ENCODE data around the gene INAFM1.
"Not testable (repeated sequence)": the region's sequence is repeated elsewhere in the genome, so short reads cannot be mapped to it uniquely, and the experiment has no call there.

Gene INAFM1

DNA sequence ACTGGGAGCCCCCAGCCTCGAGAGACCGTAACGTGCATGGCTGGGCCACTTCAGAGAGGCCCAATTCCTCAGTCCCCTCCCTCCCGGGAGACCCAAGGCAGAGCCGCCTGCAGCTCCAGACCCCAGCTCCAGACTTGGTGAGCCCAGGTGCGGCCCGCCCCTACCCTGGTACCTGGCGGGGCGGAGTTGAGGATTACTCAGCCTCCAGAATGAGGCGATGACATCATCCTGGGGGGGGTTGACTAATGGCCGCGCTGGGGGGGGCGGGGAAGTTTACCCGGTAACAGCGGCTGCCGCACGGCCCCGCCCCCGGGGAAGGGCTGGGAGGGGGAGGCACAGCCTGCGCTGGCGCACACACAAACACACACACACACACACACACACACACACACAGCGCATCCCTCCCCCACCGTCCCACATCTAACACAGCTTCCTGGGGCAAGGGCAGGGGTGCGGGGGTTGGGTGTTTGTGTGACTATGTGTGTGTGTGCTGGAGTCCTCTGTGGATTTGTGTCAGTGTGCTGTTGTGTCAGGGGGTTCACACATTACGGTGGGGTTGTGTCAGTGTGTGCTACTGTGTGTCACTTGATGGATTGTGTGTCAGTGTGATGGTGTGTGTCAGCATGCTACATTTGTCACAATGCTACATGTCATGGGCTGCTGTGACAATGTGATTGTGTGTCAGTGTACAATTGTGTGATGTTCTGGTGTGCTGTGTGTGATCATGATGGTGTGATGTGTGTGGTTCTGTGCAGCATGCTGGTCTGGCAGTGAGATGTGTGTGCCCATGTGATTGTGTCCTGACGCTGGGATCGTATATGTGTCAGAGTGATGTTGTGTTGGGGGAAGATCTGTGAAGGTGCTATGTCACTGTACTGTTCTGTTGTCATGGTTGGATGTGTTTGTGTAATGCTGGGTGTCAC is 33.4 kb upstream of the INAFM1 start:
- peak; percentile 80 for DNase-seq (ENCODE audit: low read depth)

- no peak for DNase-seq (ENCODE audit: low read depth)
Observed at GRCh38 chr19:47241919-47242577, 32.6 kb upstream of the INAFM1 start.

DNA sequence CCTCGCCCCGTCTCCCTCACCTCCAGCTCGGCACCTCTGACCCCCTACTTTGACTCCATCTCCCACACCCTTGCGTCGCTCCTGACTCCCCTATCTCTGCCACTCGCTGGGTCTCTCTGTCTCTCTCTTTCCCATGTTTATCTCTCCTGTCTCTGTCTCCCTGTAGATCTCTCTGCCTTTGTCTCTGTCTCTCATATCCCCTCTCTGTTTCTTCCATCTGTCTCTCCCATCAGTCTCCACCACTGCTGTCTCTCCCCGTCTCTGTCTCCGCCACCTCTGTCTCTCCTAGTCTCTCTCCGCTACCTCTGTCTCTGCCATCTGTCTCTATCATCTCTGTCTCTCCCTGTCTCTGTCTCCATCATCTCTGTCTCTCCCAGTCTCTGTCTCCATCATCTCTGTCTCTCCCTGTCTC is 31.3 kb upstream of the INAFM1 start:
- no peak for DNase-seq (ENCODE audit: low read depth)

DNA sequence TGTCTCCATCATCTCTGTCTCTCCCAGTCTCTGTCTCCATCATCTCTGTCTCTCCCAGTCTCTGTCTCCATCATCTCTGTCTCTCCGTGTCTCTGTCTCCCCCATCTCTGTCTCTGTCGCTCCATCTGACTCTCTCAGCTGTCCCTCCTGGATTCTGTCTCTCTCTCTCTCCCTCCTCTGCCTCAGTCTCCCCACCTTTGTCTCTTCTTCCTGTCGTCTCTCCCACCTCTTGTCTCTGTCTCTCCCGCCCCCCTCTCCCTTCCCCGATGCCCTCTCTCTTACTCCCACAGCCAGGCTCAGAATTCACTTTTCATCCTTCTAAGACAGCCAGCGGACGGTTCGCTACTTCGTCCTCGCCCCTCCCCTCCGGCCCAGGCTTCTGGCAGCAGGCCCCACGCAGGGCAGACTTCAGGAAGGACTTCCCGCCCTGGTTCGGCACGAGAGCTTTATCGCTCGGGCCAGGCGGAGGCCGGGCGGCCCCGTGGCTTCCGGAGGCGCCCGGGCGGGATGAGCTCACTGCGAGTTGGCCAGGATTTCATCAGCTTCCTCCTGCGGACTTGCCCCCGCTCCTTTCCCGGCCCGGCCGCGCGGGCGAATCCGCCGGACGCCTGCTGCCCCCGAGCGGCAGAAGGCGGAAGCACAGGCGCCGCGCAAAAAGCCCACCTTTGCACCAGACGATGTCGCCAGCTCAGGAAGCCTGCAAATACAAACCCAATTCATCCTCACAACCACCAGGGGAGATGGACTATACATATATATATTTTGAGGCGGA is 30.7 kb upstream of the INAFM1 start:
- DNase-seq (ENCODE audit: low read depth): peak; percentile 88

GRCh38 chr19:47247308-47247990 is 27.2 kb upstream of the INAFM1 start:
- DNase-seq (ENCODE audit: low read depth): peak; percentile 75

- not testable (repeated sequence) for DNase-seq (ENCODE audit: low read depth)
Observed at GRCh38 chr19:47253016-47253415, 21.7 kb upstream of the INAFM1 start.

DNA sequence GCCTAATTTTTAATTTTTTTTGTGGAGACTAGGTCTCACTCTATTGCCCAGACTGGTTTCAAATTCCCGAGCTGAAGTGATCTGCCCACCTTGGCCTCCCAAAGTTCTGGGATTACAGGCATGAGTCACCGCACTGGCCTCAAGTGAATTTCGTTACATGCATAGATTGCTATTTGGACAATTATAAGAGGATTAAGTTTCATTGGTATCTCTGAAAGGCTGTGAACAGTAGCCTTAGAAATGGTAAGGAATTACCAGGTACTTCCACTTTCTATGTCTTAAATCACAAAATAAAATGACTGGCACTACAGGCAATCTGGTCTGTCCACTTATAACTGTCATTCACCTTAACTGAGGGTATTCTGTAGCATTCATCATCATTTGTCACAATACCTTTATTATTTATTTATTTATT is 21.2 kb upstream of the INAFM1 start:
- DNase-seq (ENCODE audit: low read depth): no peak

DNA sequence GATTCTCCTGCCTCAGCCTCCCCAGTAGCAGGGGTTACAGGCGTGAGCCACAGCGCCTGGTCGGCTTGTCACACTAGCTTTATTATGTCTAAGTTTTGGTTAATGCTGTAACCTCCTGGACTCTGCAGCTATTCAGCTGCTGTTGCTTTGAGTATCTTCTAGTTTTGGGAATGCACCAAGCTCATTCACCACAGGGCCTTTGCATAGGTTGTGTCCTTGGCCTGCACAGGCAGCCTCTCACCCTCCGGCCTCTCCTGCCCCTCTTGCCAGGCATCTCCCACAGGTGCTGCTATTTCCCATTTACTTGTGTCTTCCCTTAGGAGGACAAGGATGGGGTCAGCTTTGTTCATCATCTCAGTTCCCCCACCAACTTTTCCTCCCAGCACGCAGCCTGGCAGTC is 20.7 kb upstream of the INAFM1 start:
- no peak for DNase-seq (ENCODE audit: low read depth)

GRCh38 chr19:47255879-47256692 is 18.6 kb upstream of the INAFM1 start, which contains the start of gene CCDC9:
CCDC9 (plus strand) TSS chr19:47256525; CDS start chr19:47258401, 1,876 bp downstream.
- DNase-seq (ENCODE audit: low read depth): peak; percentile 89

GRCh38 chr19:47256693-47257410 is 17.8 kb upstream of the INAFM1 start:
- DNase-seq (ENCODE audit: low read depth): peak; percentile 99

GRCh38 chr19:47257411-47258169 is 17.1 kb upstream of the INAFM1 start:
- no peak for DNase-seq (ENCODE audit: low read depth)

GRCh38 chr19:47258434-47258833 is 16.3 kb upstream of the INAFM1 start:
- no peak for DNase-seq (ENCODE audit: low read depth)

GRCh38 chr19:47258895-47259555 is 15.7 kb upstream of the INAFM1 start:
- no peak for DNase-seq (ENCODE audit: low read depth)

GRCh38 chr19:47260476-47260875 is 14.2 kb upstream of the INAFM1 start:
- DNase-seq (ENCODE audit: low read depth): no peak

- DNase-seq (ENCODE audit: low read depth): not testable (repeated sequence)
Observed at GRCh38 chr19:47261946-47262793, 12.5 kb upstream of the INAFM1 start.

DNA sequence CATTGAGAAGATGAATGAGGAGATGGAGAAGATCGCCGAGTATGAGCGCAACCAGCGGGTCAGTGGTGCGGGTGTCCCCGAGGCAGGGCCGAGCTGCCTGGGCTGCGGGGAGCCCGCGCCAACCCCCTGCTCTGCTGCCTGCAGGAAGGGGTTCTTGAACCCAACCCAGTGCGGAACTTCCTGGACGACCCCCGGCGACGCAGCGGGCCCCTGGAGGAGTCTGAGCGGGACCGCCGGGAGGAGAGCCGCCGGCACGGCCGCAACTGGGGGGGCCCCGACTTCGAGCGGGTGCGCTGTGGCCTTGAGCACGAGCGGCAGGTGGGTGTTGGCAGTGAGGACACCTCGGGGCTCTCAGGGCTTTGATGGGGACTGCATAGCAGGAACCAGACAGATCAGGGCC is 10.1 kb upstream of the INAFM1 start:
- no peak for DNase-seq (ENCODE audit: low read depth)

GRCh38 chr19:47266401-47266941 is 8.2 kb upstream of the INAFM1 start:
- no peak for DNase-seq (ENCODE audit: low read depth)

DNA sequence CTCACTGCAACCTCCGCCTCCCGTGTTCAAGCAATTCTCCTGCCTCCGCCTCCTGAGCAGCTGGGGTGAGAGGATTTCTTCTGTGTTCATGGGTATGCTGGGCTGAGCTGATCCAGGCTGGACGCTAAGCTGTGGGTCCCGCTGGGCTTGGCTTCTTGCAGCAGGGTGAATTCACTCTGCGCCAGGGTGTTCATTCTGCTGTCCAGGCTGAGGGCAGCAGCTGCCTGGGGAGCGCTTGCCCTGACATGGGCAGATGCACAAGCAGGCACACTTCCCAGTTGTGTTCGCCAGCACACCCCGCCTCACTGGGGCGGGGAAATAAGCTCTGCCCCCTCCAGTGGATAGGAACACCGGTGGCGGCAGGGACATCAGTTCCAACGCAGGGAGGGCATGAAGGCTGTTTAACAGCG is 7.3 kb upstream of the INAFM1 start:
- DNase-seq (ENCODE audit: low read depth): no peak

Measured in activated gamma-delta T cell treated with anti-CD3 and anti-CD28 coated beads, Interleukin-2, amount 50 U/mL, for 16 hours (primary cell).